ENCODE results near the gene JAKMIP3. TPM values are rescaled to one million over a fixed set of nuclear protein-coding genes. Genes with fewer than 3 reads are reported as not detected.
"Not testable (repeated sequence)": the region's sequence is repeated elsewhere in the genome, so short reads cannot be mapped to it uniquely, and the experiment has no call there.

Gene JAKMIP3
- total RNA-seq, 1 experiment from 2014 or later, result 2.8 TPM

DNA sequence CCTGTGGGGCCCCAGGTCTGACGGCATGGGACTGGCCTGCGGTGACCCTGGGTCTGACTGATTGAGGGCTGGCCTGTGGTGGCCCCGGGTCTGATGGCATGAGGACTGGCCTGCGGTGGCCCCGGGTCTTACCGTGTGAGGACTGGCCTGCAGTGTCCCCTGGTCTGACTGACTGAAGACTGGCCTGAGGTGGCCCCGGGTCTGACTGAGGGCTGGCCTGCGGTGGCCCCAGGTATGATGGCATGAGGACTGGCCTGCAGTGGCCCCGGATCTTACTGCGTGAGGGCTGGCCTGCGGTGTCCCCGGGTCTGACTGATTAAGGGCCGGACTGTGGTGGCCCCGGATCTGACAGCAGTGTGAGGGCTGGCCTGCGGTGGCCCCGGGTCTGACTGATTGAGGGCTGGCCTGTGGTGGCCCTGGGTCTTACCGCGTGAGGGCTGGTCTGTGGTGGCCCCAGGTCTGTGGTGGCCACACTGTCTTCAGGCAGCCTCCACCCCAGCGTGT lies 10.9 kb downstream of the JAKMIP3 start:
- POLR2A ChIA-PET (ENCODE audit: low non-redundant PET), result no interaction called here
- CTCF ChIA-PET, result no interaction called here
- no TSS peak for BruUV-seq (replicated peaks)
- DNase-seq (ENCODE audit: low spot score), result no peak
- no peaks in the 10 kb centered on the region for H3K27me3 ChIP-seq (replicated peaks; ENCODE audit: insufficient read depth, low read depth, low read length, poor library complexity)
- H3K4me3 ChIP-seq (ENCODE audit: low read depth, low read length, poor library complexity, severe bottlenecking), result no peak overlapping the region
- H3K27ac ChIP-seq (ENCODE audit: low read depth, low read length, poor library complexity, severe bottlenecking), result no peak overlapping the region
- no peaks in the 10 kb centered on the region for H3K36me3 ChIP-seq (ENCODE audit: insufficient read depth, low read length, poor library complexity, severe bottlenecking)
- intact Hi-C loops (cut with micrococcal nuclease; ENCODE audit: unreplicated experiment), result no loop called here
- H3K4me1 ChIP-seq (ENCODE audit: insufficient read depth, low read length, poor library complexity, severe bottlenecking), result no peaks in the 10 kb centered on the region
- TF ChIP-seq, protein P1, sequence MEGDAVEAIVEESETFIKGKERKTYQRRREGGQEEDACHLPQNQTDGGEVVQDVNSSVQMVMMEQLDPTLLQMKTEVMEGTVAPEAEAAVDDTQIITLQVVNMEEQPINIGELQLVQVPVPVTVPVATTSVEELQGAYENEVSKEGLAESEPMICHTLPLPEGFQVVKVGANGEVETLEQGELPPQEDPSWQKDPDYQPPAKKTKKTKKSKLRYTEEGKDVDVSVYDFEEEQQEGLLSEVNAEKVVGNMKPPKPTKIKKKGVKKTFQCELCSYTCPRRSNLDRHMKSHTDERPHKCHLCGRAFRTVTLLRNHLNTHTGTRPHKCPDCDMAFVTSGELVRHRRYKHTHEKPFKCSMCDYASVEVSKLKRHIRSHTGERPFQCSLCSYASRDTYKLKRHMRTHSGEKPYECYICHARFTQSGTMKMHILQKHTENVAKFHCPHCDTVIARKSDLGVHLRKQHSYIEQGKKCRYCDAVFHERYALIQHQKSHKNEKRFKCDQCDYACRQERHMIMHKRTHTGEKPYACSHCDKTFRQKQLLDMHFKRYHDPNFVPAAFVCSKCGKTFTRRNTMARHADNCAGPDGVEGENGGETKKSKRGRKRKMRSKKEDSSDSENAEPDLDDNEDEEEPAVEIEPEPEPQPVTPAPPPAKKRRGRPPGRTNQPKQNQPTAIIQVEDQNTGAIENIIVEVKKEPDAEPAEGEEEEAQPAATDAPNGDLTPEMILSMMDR (conservative IDR thresholded peaks at IDR 0.05; ENCODE audit: low read depth, low read length), result no peak
- TF ChIP-seq EZH2 (IDR thresholded peaks at IDR 0.05; ENCODE audit: borderline replicate concordance, low read depth, low read length, poor library complexity, severe bottlenecking), result no peak
- H3K9me3 ChIP-seq (ENCODE audit: low read depth, low read length, poor library complexity, severe bottlenecking), result peaks cover 6% of the 10 kb centered on the region

DNA sequence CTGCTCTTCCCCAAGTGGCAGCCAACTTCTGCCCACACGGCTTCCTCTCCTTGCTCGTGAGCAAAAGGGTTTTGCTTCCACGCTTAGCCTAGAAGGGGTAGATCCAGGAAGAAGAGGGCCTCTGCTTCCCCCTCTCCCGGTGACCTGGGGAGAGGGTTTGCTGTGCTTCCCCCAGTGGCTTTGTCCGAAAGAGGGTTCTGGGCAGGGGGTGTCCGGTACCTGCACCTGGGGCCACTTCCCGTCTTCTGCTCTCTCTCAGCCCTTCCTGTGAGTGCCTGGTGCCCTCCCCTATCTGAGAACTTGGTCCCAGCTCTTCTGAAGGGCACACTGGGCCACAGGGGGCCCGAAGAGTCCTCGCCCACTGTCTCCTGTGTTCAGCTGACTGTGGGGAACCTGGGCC lies 11.3 kb downstream of the JAKMIP3 start:
- no TSS peak for BruUV-seq (replicated peaks)

DNA sequence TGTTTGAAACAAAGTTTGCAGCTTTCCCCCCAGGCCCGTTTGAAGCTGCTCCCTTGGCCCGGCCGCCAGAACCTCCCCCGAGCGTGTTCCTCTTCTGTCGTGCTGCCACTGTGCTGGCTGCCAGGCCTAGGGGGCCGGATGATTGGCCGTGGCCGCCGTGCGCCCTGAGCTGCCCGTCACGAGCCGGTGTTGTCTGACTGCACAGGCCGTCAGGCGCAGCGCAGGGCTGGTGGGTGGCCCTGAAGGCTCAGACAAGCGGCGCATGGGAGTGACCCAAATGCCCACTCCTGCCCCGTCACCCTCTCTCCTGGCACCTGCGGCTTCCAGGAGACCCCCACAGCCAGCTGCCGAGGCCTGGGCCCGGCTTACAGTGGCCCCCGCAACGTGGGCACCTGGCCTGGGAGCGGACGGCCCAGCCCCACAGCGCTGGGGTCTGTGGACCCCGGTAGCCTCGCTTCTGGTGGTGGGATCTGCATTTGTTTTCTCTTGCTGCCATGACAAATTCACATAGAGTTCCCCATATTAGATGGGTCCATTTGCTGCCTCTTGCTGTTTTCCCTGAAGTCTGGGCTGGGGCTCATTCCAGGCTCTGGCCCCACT lies 13.1 kb downstream of the JAKMIP3 start:
- Histone ChIP-seq H3K36me3 (ENCODE audit: insufficient read depth, low read length, poor library complexity, severe bottlenecking) (no peaks in the 10 kb centered on the region), H3K9me3 (ENCODE audit: low read depth, low read length, poor library complexity, severe bottlenecking) (peaks cover 6% of the 10 kb centered on the region), H3K27me3 (replicated peaks; ENCODE audit: insufficient read depth, low read depth, low read length, poor library complexity) (no peaks in the 10 kb centered on the region), H3K27ac (ENCODE audit: low read depth, low read length, poor library complexity, severe bottlenecking) (no peak overlapping the region), H3K4me1 (ENCODE audit: insufficient read depth, low read length, poor library complexity, severe bottlenecking) (no peaks in the 10 kb centered on the region), H3K4me3 (ENCODE audit: low read depth, low read length, poor library complexity, severe bottlenecking) (no peak overlapping the region)
- no peak for TF ChIP-seq EZH2 (IDR thresholded peaks at IDR 0.05; ENCODE audit: borderline replicate concordance, low read depth, low read length, poor library complexity, severe bottlenecking)
- TF ChIP-seq, protein P1 (conservative IDR thresholded peaks at IDR 0.05; ENCODE audit: low read depth, low read length), result no peak
- CTCF ChIA-PET, result no interaction called here
- POLR2A ChIA-PET (ENCODE audit: low non-redundant PET), result no interaction called here
- intact Hi-C loops (cut with micrococcal nuclease; ENCODE audit: unreplicated experiment), result no loop called here
- BruUV-seq (replicated peaks), result no TSS peak
- no peak for DNase-seq (ENCODE audit: low spot score)

More for the DNA sequence above, 11.3 kb downstream of the JAKMIP3 start:
- Histone ChIP-seq H3K4me1 (ENCODE audit: insufficient read depth, low read length, poor library complexity, severe bottlenecking) (no peaks in the 10 kb centered on the region), H3K27ac (ENCODE audit: low read depth, low read length, poor library complexity, severe bottlenecking) (no peak overlapping the region), H3K9me3 (ENCODE audit: low read depth, low read length, poor library complexity, severe bottlenecking) (peaks cover 6% of the 10 kb centered on the region), H3K27me3 (replicated peaks; ENCODE audit: insufficient read depth, low read depth, low read length, poor library complexity) (no peaks in the 10 kb centered on the region), H3K36me3 (ENCODE audit: insufficient read depth, low read length, poor library complexity, severe bottlenecking) (no peaks in the 10 kb centered on the region), H3K4me3 (ENCODE audit: low read depth, low read length, poor library complexity, severe bottlenecking) (no peak overlapping the region)
- intact Hi-C loops (cut with micrococcal nuclease; ENCODE audit: unreplicated experiment), result no loop called here
- ChIA-PET POLR2A (ENCODE audit: low non-redundant PET) (no interaction called here), CTCF (no interaction called here)
- DNase-seq (ENCODE audit: low spot score), result no peak
- TF ChIP-seq EZH2 (IDR thresholded peaks at IDR 0.05; ENCODE audit: borderline replicate concordance, low read depth, low read length, poor library complexity, severe bottlenecking), result no peak
- TF ChIP-seq, protein P1 (conservative IDR thresholded peaks at IDR 0.05; ENCODE audit: low read depth, low read length), result no peak

DNA sequence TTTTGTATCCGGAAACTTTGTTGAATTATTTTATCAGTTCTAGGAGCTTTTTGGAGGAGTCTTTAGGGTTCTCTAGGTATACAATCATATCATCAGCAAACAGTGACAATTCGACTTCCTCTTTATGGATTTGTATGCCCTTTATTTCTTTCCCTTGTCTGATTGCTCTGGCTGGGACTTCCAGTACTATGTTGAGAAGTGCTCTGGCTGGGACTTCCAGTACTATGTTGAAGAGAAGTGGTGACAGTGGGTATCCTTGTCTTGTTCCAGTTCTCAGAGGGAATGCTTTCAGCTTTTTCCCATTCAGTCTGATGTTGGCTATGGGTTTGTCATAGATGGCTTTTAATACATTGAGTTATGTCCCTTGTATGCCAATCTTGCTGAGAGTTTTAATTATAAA lies 18.6 kb downstream of the JAKMIP3 start:
- H3K9me3 ChIP-seq (ENCODE audit: low read depth, low read length, poor library complexity, severe bottlenecking); CTCF ChIA-PET; BruUV-seq (replicated peaks); POLR2A ChIA-PET (ENCODE audit: low non-redundant PET); intact Hi-C loops (cut with micrococcal nuclease; ENCODE audit: unreplicated experiment); H3K4me3 ChIP-seq (ENCODE audit: low read depth, low read length, poor library complexity, severe bottlenecking); H3K27ac ChIP-seq (ENCODE audit: low read depth, low read length, poor library complexity, severe bottlenecking); H3K4me1 ChIP-seq (ENCODE audit: insufficient read depth, low read length, poor library complexity, severe bottlenecking); H3K36me3 ChIP-seq (ENCODE audit: insufficient read depth, low read length, poor library complexity, severe bottlenecking); H3K27me3 ChIP-seq (replicated peaks; ENCODE audit: insufficient read depth, low read depth, low read length, poor library complexity); DNase-seq (ENCODE audit: low spot score): not testable (repeated sequence)

DNA sequence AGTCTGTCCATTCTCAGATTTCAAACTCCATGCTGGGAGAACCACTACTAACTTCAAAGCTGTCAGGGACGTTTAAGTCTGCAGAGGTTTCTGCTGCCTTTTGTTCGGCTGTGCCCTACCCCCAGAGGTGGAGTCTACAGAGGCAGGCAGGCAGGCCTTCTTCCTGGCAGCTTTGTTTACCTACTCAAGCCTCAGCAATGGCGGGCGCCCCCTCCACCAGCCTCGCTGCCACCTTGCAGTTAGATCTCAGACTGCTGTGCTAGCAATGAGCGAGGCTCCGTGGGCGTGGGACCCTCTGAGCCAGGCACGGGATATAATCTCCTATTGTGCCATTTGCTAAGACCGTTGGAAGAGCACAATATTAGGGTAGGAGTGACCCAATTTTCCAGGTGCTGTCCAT lies 27.5 kb downstream of the JAKMIP3 start:
- POLR2A ChIA-PET (ENCODE audit: low non-redundant PET); H3K9me3 ChIP-seq (ENCODE audit: low read depth, low read length, poor library complexity, severe bottlenecking); H3K36me3 ChIP-seq (ENCODE audit: insufficient read depth, low read length, poor library complexity, severe bottlenecking); intact Hi-C loops (cut with micrococcal nuclease; ENCODE audit: unreplicated experiment); H3K27ac ChIP-seq (ENCODE audit: low read depth, low read length, poor library complexity, severe bottlenecking); BruUV-seq (replicated peaks); H3K27me3 ChIP-seq (replicated peaks; ENCODE audit: insufficient read depth, low read depth, low read length, poor library complexity); DNase-seq (ENCODE audit: low spot score); H3K4me1 ChIP-seq (ENCODE audit: insufficient read depth, low read length, poor library complexity, severe bottlenecking); CTCF ChIA-PET; H3K4me3 ChIP-seq (ENCODE audit: low read depth, low read length, poor library complexity, severe bottlenecking): not testable (repeated sequence)

Measured in A673 (cell line).